BE2C (cell line): ENCODE data around the gene SLC35D3.
"Not testable (repeated sequence)": the region's sequence is repeated elsewhere in the genome, so short reads cannot be mapped to it uniquely, and the experiment has no call there.

Experiments
- DNase-seq: peaks from one replicate; pipeline ENCODE4 v3.0.0-alpha.2; 2020
- H3K27me3 ChIP-seq: fragments of 250-450 bp; sonication (Bioruptor Pico); 2 replicates; pipeline ENCODE4 v1.5.1; 2020; ENCODE audit warnings: mild to moderate bottlenecking
- H3K36me3 ChIP-seq: fragments of 250-450 bp; sonication (Bioruptor Pico); 2 replicates; pipeline ENCODE4 v1.5.1; 2020; ENCODE audit warnings: mild to moderate bottlenecking
- H3K4me1 ChIP-seq: fragments of 250-450 bp; sonication (Bioruptor Pico); 2 replicates; pipeline ENCODE4 v1.5.1; 2020
- H3K4me3 ChIP-seq: 2 replicates; pipeline ENCODE4 v1.5.1; 2011; ENCODE audit warnings: low read depth, low read length
- H3K9me3 ChIP-seq: fragments of 250-450 bp; sonication (Bioruptor Pico); 2 replicates; pipeline ENCODE4 v1.5.1; 2020
- CTCF ChIP-seq: IDR thresholded peaks from 2 replicates; pipeline ENCODE4 v1.5.1; 2012; ENCODE audit warnings: mild to moderate bottlenecking, low read depth, low read length

Gene SLC35D3

GRCh38 chr6:136901212-136901784 is 20.8 kb upstream of the SLC35D3 start:
- no peaks in the 10 kb centered on the region for H3K4me1 ChIP-seq
- no peak overlapping the region for H3K4me3 ChIP-seq
- no peaks in the 10 kb centered on the region for H3K9me3 ChIP-seq
- TF ChIP-seq CTCF: no peak
- DNase-seq: no peak
- H3K36me3 ChIP-seq: peaks cover 22% of the 10 kb centered on the region
- no peaks in the 10 kb centered on the region for H3K27me3 ChIP-seq

GRCh38 chr6:136904477-136904876 is 17.6 kb upstream of the SLC35D3 start:
- not testable (repeated sequence) for DNase-seq, H3K9me3 ChIP-seq, H3K27me3 ChIP-seq, H3K4me3 ChIP-seq, H3K4me1 ChIP-seq
- peaks cover 22% of the 10 kb centered on the region for H3K36me3 ChIP-seq

GRCh38 chr6:136914947-136915346 is 7.2 kb upstream of the SLC35D3 start:
- TF ChIP-seq CTCF: no peak
- DNase-seq: no peak
- Histone ChIP-seq H3K9me3 (no peaks in the 10 kb centered on the region; the same call in 1 of the 2 replicates), H3K4me1 (peaks cover 10% of the 10 kb centered on the region), H3K4me3 (no peak overlapping the region), H3K27me3 (no peaks in the 10 kb centered on the region), H3K36me3 (peaks cover 6% of the 10 kb centered on the region)

GRCh38 chr6:136918706-136919105 is 3.4 kb upstream of the SLC35D3 start:
- Histone ChIP-seq H3K27me3 (no peaks in the 10 kb centered on the region), H3K4me3 (no peak overlapping the region), H3K4me1 (peaks cover 14% of the 10 kb centered on the region), H3K36me3 (peaks cover 3% of the 10 kb centered on the region), H3K9me3 (no peaks in the 10 kb centered on the region; the same call in 1 of the 2 replicates)
- TF ChIP-seq CTCF: no peak
- DNase-seq: no peak

- peaks cover 14% of the 10 kb centered on the region for H3K4me1 ChIP-seq
- no peaks in the 10 kb centered on the region; the same call in 1 of the 2 replicates for H3K9me3 ChIP-seq
- DNase-seq: no peak
- TF ChIP-seq CTCF: no peak
- H3K27me3 ChIP-seq: no peaks in the 10 kb centered on the region
- H3K36me3 ChIP-seq: peaks cover 3% of the 10 kb centered on the region
- H3K4me3 ChIP-seq: no peak overlapping the region
Observed at GRCh38 chr6:136920216-136920615, 1.9 kb upstream of the SLC35D3 start.

GRCh38 chr6:136920671-136921380 is 1.3 kb upstream of the SLC35D3 start:
- Histone ChIP-seq H3K4me3 (peak overlapping the region; percentile 78), H3K27me3 (no peaks in the 10 kb centered on the region), H3K36me3 (peaks cover 3% of the 10 kb centered on the region; the same call in 1 of the 2 replicates), H3K4me1 (peaks cover 14% of the 10 kb centered on the region), H3K9me3 (no peaks in the 10 kb centered on the region; the same call in 1 of the 2 replicates)
- peak; percentile 18 for DNase-seq
- no peak for TF ChIP-seq CTCF
